GM03348 (cell line): Measurements from ENCODE around the gene DPM3.
A peak's percentile ranks its signal among the peaks of the same experiment; 100 is the strongest.
"Not testable (repeated sequence)": the region's sequence is repeated elsewhere in the genome, so short reads cannot be mapped to it uniquely, and the experiment has no call there.

Experiments
- DNase-seq: peaks from one replicate; pipeline ENCODE4 v3.0.0; 2012; ENCODE audit warnings: low spot score

DPM3 gene

GRCh38 chr1:155175281-155175926, 35.1 kb upstream of the DPM3 start:
- no peak for DNase-seq

- peak; percentile 57 for DNase-seq
These were observed 34.3 kb upstream of the DPM3 start for GRCh38 chr1:155174324-155175280.

- DNase-seq, result peak; percentile 87
These were observed 33.4 kb upstream of the DPM3 start, which contains the start of gene TRIM46 for GRCh38 chr1:155173478-155174323. Gene TRIM46 (plus strand): TSS chr1:155173849. CDS start chr1:155173967, 118 bp downstream.

- peak; percentile 99 for DNase-seq
These were observed 32.6 kb upstream of the DPM3 start, which contains the start of gene KRTCAP2 for GRCh38 chr1:155172732-155173477. Gene KRTCAP2 (minus strand): TSS chr1:155173304. CDS start chr1:155173224, 80 bp downstream.

- no peak for DNase-seq
These were observed 31.8 kb upstream of the DPM3 start for GRCh38 chr1:155171836-155172731.

- DNase-seq, result no peak
These were observed 30.5 kb upstream of the DPM3 start for GRCh38 chr1:155170806-155171205.

- DNase-seq, result no peak
These were observed 29.9 kb upstream of the DPM3 start for GRCh38 chr1:155170101-155170785.

GRCh38 chr1:155169541-155169940, 29.2 kb upstream of the DPM3 start:
- DNase-seq, result no peak

- DNase-seq, result no peak
These were observed 28.3 kb upstream of the DPM3 start for GRCh38 chr1:155168456-155169210.

GRCh38 chr1:155168105-155168445, 27.7 kb upstream of the DPM3 start:
- DNase-seq, result not testable (repeated sequence)

GRCh38 chr1:155167166-155168104, 27.1 kb upstream of the DPM3 start:
- DNase-seq, result peak; percentile 85

GRCh38 chr1:155166471-155167165, 26.3 kb upstream of the DPM3 start:
- DNase-seq, result no peak

GRCh38 chr1:155166051-155166470, 25.7 kb upstream of the DPM3 start:
- no peak for DNase-seq

GRCh38 chr1:155164625-155165024, 24.3 kb upstream of the DPM3 start:
- not testable (repeated sequence) for DNase-seq

GRCh38 chr1:155163785-155164184, 23.5 kb upstream of the DPM3 start:
- DNase-seq, result not testable (repeated sequence)

- not testable (repeated sequence) for DNase-seq
These were observed 22.3 kb upstream of the DPM3 start for GRCh38 chr1:155162631-155163030.

- no peak for DNase-seq
These were observed 19.8 kb upstream of the DPM3 start for GRCh38 chr1:155160128-155160527.
